DMS153 treated with DMSO at 0.1 percent for 48 hours (cell line): ENCODE data around the gene LMTK2.
A peak's percentile ranks its signal among the peaks of the same experiment; 100 is the strongest.

Experiments used
- DNase-seq: peaks from one replicate; lab custom pipeline; 2025; ENCODE audit not compliant: unreplicated experiment; lab: John Stamatoyannopoulos, UW

The LMTK2 gene

DNA sequence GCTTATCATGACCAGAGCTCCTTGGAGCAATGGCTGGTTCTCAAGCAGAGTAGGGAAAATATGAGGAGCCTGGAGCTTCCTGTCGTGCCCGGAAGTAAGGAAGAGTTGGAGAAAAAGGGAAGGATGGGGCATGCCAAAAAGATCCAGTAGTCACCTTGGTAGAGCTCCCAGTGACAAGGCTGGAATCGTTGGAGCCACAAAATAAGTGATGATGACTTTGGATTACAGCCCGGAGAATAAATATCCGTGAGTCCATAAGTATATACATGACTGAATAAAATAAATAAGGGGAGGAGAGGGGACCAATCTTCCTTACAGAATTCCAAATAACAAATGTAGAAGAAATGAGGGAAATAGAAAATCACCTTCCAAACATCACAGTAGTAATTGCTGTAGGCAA is 29.3 kb downstream of the LMTK2 start:
- DNase-seq = no peak

- no peak for DNase-seq
Observed at GRCh38 chr7:98136423-98136822, 29.8 kb downstream of the LMTK2 start.

- DNase-seq = no peak
Observed at GRCh38 chr7:98137134-98137825, 30.6 kb downstream of the LMTK2 start.

- no peak for DNase-seq
Observed at GRCh38 chr7:98137826-98138151, 31.1 kb downstream of the LMTK2 start.

DNA sequence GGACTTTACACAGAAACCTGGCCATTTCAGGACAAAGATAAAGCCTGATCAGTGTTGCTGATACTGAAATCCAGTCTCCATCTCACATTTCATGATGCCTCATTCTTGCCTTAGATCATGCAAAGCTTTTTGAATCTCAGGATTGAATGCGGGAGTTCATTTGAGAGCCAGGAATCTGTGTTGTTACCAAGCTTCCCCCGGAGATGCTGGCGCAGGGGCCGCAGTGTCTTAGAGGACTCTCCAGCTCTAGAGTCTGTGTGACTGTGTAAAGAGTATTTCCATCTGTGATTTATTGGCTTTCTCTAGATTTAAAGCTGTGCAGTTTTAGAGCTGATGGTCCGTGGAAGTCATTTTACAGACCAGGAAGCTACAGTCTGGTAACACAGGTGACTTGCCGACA is 32.0 kb downstream of the LMTK2 start:
- no peak for DNase-seq

GRCh38 chr7:98142658-98143057 is 36.0 kb downstream of the LMTK2 start:
- no peak for DNase-seq

DNA sequence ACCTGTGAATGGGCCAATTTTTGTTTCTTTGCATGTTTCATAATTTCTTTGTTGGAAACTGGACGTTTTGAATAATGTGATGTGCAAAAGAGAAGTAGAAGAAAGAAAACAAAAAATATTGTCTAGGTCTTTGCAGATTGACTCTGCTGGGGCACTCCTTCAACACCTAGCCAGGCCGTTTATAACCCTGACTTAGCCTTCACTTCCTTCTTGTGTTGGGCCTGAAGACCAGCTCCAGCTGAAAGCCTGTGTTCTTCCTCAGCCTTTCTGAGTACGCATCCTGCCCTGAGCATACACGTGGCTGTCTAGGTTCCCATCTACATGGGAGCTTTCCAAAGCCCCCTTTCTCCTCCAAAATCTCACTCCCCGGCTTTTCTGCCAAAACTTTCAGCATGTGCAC is 41.9 kb downstream of the LMTK2 start:
- DNase-seq = no peak

DNA sequence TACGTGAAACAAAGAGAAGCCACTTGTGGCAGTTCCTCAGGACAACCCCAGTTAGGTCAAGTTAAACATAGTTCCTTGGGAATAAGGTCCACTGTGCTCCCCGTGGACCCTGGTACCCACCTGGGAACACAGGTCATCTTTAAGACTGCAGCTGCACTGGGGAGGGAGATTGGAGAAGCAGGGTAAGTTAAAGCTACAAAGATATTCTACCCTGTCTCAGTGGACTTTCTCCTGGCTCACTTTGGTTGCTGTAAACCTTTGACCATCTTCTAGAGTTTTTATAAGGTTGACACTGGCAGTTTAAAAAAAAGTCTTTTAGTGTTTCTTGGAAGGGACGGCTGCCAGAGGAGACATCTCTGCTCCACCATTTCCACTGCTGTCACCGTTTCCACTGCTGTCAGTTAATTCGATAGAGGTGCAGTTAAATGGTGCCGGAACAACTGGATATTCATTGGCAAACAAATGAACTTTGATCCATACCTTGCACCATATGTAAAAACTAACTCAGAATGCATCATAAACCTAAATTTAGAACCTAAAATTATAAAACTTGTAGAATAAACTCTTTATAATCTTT is 42.5 kb downstream of the LMTK2 start:
- DNase-seq = no peak

- no peak for DNase-seq
Observed at GRCh38 chr7:98151884-98152283, 45.2 kb downstream of the LMTK2 start.

- no peak for DNase-seq
Observed at GRCh38 chr7:98156700-98157099, 50.0 kb downstream of the LMTK2 start.

- no peak for DNase-seq
Observed at GRCh38 chr7:98157761-98158160, 51.1 kb downstream of the LMTK2 start.

DNA sequence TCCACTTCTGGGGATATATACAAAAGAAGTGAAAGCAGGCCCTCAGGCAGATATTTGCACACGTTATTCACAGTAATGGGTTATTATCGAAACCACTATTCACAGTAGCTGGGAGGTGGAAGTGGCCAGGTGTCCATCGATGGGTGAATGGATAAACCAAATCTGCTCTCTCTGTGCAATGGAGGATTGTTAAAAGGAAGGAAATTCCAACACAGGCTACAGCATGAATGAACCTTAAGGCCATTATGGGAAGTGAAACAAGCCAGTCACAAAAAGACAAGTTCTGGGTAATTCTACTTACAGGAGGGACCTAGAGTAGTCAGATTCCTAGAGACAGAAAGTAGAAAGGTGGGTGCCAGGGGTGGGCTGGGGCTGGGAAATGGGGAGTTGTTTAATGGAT is 56.1 kb downstream of the LMTK2 start:
- no peak for DNase-seq

DNA sequence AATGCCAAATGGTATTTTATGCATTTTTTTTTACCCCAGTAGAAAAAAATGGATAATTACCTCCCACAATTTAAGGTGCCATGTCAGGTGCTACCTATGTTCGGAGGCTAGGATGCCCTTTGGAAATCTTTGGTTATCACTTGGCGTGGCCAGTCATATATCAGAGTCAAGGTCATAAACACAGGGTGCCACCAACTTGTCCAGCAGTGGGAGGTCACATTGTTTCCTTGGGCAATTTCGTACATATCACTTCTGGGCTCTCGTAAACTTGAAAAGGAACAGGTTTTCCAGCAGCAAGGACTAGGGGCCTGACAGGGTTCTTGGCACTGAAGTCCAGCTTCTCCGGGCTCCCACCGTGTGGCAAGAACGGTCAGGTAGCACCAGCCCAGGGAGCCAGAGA is 56.6 kb downstream of the LMTK2 start:
- DNase-seq = no peak

DNA sequence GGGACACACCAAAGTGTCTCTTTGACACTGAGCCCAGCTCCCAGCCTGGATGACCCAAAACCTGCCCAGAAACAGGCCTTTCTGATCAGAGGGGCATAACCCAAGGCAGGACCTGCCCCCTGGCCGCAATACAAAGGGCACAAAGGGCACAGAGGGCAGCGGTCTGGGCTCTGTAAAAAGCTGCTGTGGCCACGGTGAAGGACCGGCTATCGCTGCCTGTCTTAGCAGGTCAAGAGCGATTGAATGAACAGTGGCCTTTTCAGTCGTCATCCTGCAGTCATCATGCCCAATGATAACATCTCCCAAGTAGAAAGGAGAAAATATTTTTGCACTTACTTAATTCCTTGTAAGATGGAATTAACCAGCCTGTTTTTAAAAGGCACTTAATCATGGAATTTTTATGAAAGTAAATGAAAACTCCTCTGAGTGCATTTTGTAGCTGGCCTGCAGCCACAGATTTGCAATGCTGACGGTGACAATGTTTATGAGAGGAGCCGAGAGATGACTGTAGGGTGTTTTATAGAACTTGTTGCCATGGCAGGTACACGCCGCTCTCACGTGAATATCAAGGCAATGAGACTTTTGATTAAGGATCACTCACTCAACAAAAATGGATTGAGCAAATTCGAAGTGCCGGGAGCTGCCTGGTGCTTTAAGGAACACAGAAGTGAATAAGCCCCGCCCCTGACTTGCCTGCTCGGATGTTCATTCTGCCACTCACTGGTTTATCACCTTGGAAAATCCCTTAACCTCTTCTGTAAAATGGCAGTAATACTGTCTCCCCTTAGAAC is 57.2 kb downstream of the LMTK2 start:
- DNase-seq = no peak

- no peak for DNase-seq
Observed at GRCh38 chr7:98165827-98166667, 59.4 kb downstream of the LMTK2 start.

GRCh38 chr7:98166668-98166970 is 60.0 kb downstream of the LMTK2 start:
- DNase-seq = no peak

DNA sequence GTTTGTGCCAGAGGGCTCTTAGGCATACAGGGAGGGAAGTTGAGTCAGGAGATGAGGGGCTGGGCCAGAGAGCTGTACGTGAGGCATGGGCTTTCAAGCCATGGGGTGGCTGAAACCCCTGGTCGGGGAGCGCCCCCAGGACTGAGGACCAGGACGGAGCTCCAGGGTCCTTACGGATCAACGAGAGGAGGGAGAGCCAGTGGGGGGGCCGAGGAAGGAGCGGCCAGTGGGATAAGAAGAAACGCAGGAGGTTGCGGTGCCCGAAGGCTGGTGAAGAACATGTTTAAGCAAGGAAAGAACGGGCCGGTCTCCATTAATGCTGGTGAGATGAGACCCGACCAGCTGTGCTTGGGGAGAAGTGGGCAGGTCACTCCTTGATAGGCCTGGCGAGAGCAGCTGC is 61.0 kb downstream of the LMTK2 start:
- DNase-seq = no peak

DNA sequence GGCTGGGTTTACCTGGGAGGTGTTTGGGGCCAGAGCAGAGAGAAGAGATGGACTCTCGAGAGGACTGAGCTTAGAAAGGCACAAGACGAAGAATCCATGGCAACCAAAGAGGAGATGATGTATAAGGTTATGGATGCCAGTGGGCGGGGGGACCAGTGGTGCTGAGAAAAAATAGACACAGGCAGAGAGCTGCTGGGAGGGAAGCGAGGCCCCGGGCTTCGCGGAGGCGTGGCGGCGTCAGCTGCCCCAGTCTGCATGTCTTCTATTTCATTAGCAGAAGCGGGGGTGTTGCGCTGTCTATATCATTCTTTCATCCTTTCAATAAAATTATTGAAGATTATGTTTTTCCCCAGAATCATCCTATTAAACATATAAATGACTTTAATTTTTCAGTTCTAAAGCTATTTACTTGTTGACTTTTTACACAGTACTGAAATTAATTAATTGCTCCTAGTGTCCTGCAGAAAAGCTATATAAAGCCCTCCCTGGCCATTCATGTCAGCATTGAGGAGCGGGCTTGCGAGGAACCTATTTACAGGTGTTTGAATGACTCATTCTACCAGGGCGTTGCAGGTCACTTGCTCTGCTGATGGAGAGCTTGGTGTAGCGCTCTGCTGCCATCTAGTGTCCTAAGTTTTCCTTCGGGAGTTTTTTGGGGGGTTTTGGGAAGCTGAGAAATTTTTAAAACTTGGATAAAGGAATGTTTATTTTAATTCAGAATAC is 61.7 kb downstream of the LMTK2 start:
- DNase-seq = peak; percentile 63

DNA sequence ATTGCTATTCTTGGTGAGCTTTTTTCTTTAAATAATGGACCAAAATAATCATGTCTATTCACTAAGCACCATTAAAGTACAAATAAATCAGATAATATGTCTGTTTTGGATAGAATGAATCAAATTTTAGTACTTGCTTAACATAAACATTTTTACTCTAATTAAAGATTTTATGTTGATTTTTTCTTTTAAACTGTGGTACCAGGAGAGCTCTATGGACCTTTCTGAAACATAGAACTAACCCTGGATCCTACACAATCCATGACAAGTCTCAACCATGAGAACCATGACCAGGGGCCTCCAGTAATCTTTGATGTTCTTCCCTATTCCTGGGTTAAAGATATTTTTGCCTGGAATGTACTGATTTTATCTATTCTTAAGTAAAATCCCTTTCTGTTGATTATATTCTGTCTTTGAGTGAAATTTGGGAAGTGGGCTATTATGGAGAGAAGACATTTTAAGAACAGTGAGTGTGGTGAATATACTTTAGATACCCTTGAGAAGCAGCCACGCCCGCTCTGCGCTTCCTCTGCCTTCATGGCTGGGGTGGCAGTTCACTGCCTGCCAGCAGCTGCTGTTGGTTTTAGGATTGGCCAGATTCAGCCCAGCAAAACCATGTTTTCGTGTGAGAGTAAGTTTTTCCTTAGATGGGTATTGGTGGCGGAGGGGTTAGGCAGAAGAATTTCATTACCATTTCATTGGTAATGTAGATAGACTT is 62.4 kb downstream of the LMTK2 start:
- DNase-seq = no peak

GRCh38 chr7:98170966-98171365 is 64.3 kb downstream of the LMTK2 start:
- no peak for DNase-seq
